NCI-H446 treated with DMSO at 0.1 percent for 48 hours (cell line): ENCODE data around the gene CFAP20DC.
"Not testable (repeated sequence)": the region's sequence is repeated elsewhere in the genome, so short reads cannot be mapped to it uniquely, and the experiment has no call there.

Experiments
- DNase-seq: peaks from one replicate; lab custom pipeline; 2025; lab: John Stamatoyannopoulos, UW

CFAP20DC gene

GRCh38 chr3:58695284-58695683 lies 354.5 kb downstream of the CFAP20DC start:
- DNase-seq = not testable (repeated sequence)

- DNase-seq = no peak
These were observed 355.6 kb downstream of the CFAP20DC start for GRCh38 chr3:58693940-58694850.

GRCh38 chr3:58692484-58692883 lies 357.3 kb downstream of the CFAP20DC start:
- no peak for DNase-seq
